Lower leg skin (tissue), 4 donors: ENCODE results near the gene DMBT1. TPM values are rescaled to one million over a fixed set of nuclear protein-coding genes. Genes with fewer than 3 reads are reported as not detected.

ENCODE experiments used
- DNase-seq, 2 donors: peaks; one replicate each; pipeline ENCODE4 v3.0.0-alpha.2; 2019; ENCODE audit warnings: low spot score in 2 of 2
- H3K4me3 ChIP-seq: fragments of 200-600 bp; sonication (generic); 2 replicates; pipeline ENCODE4 v1.5.1; 2017; ENCODE audit warnings: mild to moderate bottlenecking, low read depth; ENCODE audit not compliant: poor library complexity, severe bottlenecking
- POLR2A ChIP-seq, 2 donors: fragments of 450-650 bp; IDR thresholded peaks; one replicate each; pipeline ENCODE4 v1.6.1; 2016 to 2017; ENCODE audit warnings: antibody characterized with exemption in 2 of 2, mild to moderate bottlenecking in 1 of 2, moderate library complexity in 1 of 2
- WGBS, 2 donors: methylation state at CpG; one replicate each; pipeline ENCODE4 v1.1.5; 2018; 5-methylcytosine and 5-hydroxymethylcytosine counted together
- intact Hi-C: fragments of 100-400 bp; cut with DNase I; formaldehyde crosslinking; loops from one replicate; pipeline ENCODE4 v1.15.0; 2023; ENCODE audit warnings: low total_unique reads
- total RNA-seq, 4 donors: library from RNA; depleted of rRNA; stranded (reverse); fragments of >200 nt; gene quantifications; one replicate each; pipeline ENCODE4 v1.1.0, GENCODE V29; 2016
- TF ChIP-seq, protein P1 (sequence below), 3 donors: fragments of 450-650 bp; IDR thresholded peaks; one replicate each; pipeline ENCODE4 v1.5.1; 2016; ENCODE audit warnings: antibody characterized with exemption in 3 of 3, mild to moderate bottlenecking in 3 of 3, moderate library complexity in 2 of 3

Gene DMBT1
- total RNA-seq, 4 donors from 2014 or later: 0.04 to 0.29 (median 0.26) TPM; not detected in 1

DNA sequence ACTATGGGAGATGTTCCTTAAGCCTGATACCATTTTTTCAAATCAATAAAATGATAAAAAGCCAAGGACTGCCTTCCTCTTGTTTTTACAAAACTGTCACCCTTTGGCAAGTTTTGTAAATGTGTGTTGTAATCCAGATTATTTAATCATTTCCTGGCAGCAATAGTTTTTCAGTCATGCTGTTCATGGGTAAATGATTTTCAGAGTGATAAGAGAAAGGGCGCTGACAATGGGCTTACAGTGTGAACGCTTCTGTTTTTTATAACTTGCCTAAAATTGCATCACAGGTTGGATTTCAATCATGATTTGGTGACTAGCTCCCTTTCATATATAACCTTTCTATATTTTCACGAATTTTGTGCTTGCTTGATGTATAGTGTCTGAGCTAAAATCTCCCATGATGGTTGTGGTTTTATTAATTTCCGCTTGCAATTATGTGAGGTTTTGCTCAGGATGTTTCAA lies 19.0 kb upstream of the DMBT1 start:
- no peak for DNase-seq
- intact Hi-C loops: no loop called here
- no peak overlapping the region for H3K4me3 ChIP-seq
- TF ChIP-seq, protein P1, sequence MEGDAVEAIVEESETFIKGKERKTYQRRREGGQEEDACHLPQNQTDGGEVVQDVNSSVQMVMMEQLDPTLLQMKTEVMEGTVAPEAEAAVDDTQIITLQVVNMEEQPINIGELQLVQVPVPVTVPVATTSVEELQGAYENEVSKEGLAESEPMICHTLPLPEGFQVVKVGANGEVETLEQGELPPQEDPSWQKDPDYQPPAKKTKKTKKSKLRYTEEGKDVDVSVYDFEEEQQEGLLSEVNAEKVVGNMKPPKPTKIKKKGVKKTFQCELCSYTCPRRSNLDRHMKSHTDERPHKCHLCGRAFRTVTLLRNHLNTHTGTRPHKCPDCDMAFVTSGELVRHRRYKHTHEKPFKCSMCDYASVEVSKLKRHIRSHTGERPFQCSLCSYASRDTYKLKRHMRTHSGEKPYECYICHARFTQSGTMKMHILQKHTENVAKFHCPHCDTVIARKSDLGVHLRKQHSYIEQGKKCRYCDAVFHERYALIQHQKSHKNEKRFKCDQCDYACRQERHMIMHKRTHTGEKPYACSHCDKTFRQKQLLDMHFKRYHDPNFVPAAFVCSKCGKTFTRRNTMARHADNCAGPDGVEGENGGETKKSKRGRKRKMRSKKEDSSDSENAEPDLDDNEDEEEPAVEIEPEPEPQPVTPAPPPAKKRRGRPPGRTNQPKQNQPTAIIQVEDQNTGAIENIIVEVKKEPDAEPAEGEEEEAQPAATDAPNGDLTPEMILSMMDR (IDR thresholded peaks at IDR 0.05): no peak
- no peak for TF ChIP-seq POLR2A (IDR thresholded peaks at IDR 0.05)
- WGBS, 2 donors: 30% methylated on average over 4 of the region's 4 CpGs

DNA sequence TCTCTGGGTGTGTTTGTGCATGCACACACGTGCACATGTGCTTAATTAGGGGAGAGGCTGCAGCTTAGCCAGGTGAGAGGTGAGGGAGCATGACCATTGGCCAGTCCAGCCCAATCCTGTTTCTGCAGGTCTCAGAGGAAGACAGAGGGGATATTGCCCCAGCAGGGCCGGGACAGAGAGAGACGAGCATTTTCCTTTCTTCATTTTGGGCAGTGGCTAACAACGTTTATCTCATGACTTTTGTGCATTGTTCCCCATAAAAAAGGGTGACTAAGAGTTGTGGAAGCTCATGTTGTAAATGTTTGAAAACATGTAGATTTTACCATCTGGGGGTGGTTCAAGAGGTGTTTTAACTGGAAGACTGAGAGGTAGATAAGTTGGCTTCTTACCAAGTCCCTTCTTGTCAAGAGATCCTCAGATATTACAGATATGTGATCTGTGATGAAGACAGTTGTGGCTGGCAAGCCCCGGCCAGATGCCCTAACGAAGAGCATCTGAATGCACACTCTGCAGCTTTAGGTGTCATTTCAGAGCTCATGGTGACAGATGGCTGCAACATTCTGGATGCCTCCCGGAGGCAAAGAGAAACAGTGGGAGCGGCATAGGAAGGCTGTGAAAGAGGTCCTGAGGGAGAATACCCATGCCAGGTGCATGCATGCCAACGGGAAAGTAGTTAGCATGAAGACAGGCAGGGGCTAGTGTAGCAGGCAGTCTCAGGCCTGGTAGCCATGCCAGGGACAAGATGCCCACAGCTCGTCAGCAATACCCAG lies 16.7 kb upstream of the DMBT1 start:
- intact Hi-C loops: no loop called here

DNA sequence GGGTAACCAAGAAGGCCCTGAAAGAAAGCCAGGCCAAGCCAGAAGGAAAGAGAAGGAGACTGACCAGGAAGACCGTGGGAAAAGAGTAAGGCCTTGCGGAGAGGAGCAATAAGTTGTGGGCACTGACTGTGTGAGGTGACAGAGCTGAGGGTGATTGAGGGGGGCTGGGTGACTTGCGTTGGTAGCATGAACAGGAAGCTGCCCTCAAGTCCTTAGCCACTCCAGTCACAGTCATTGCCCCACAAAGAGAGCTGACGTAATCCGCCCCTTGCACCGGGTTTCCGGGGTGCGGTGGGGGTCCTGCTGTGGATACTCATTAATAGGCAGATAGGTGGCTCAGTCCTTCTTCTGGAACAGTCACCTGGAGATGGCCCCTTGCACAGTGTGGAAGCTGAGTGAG lies 16.1 kb upstream of the DMBT1 start:
- WGBS, 2 donors: 89 to 93% methylated on average over 8 of the region's 8 CpGs
- TF ChIP-seq POLR2A (IDR thresholded peaks at IDR 0.05): no peak
- TF ChIP-seq, protein P1 (IDR thresholded peaks at IDR 0.05): no peak
- peak in 1 of 2 donors; percentile 83 for DNase-seq
- intact Hi-C loops: no loop called here
- no peak overlapping the region for H3K4me3 ChIP-seq

More for the DNA sequence above, 16.7 kb upstream of the DMBT1 start:
- whole genome bisulfite sequencing, 2 donors: 49 to 52% methylated on average over 10 of the region's 10 CpGs
- H3K4me3 ChIP-seq: no peak overlapping the region
- DNase-seq: peak in 1 of 2 donors; percentile 48
- TF ChIP-seq, protein P1 (IDR thresholded peaks at IDR 0.05): no peak
- no peak for TF ChIP-seq POLR2A (IDR thresholded peaks at IDR 0.05)

DNA sequence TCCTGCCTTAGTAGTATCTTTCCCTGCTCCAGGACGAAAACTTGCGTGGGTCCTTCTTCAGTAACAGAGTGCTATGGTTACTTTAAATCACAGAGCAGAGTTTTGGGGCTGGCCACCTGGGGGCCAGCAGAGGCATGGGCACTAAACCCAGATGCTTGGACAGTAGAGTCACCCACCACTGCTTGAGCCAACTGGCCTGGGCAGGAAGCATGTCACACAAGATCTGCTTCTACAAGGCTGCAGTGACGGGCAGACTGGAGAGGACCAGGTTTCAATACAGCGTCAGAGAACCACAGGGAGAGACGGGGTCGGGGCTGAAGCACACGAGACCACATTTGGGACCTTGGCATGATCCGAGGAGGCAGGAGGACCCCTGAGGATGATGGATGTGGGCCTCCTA lies 14.3 kb upstream of the DMBT1 start:
- WGBS, 2 donors: 95 to 97% methylated on average over 8 of the region's 8 CpGs
- no peak overlapping the region for H3K4me3 ChIP-seq
- no peak for TF ChIP-seq POLR2A (IDR thresholded peaks at IDR 0.05)
- TF ChIP-seq, protein P1 (IDR thresholded peaks at IDR 0.05): no peak
- intact Hi-C loops: no loop called here
- peak in 1 of 2 donors; percentile 52 for DNase-seq

DNA sequence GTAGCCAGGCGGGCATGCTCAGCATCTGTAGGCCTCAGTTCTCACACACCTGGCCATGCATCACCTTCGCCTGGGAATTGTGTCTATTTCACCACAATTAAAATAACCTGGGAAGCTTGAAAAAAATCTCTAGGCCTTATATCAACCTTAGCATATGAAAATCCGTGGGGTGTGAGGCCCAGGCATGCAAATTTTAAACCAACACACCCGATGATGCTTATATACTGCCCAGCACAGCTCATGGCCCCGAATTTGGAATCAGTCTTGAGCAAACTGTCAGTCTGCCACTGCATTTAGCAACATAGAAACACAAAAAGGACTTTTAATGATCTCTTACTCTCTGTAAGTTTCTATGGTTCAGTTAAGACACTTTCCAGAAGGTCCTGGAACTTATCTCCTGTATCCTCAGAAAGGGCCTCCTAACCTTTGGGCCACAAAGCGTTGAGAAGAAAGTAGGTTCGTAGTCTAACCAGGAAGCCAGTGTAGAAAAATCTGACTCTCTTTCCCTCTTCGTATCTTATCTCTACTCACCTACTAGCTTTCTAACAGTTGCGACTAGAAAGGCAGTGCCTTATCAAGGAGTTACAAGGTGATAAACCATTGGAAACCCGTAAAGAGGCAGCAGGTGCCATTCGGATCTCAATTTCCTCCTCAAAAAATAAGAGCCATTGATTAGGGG lies 12.0 kb upstream of the DMBT1 start:
- intact Hi-C loops: no loop called here
- no peak for TF ChIP-seq POLR2A (IDR thresholded peaks at IDR 0.05)
- H3K4me3 ChIP-seq: no peak overlapping the region
- peak in 1 of 2 donors; percentile 49 for DNase-seq
- 89 to 92% methylated on average over 11 of the region's 11 CpGs for WGBS, 2 donors

DNA sequence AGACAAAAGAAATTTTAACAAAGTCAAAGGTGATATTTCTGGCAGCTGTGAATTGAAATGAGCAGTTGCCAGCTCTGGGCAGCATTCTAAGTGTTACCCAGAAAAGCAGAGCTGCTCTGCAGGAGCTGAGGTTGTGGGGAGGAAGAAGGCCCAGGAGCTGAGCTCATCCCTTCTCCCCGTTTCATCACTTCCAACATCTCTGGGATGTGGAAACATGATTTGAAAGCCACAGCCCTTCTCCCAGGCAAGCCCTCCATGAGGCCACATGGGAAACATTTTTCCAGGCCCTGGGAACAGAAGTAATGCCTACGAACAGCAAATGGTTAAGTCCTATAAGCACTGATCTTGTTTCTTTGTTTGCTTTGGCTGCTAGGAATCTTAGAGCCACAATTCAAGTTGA lies 10.9 kb upstream of the DMBT1 start:
- WGBS, 2 donors: 81 to 90% methylated on average over 2 of the region's 2 CpGs
- TF ChIP-seq POLR2A (IDR thresholded peaks at IDR 0.05): no peak
- TF ChIP-seq, protein P1 (IDR thresholded peaks at IDR 0.05): no peak
- intact Hi-C loops: no loop called here

More for the DNA sequence above, 10.9 kb upstream of the DMBT1 start:
- DNase-seq: peak in 1 of 2 donors; percentile 48
- H3K4me3 ChIP-seq: no peak overlapping the region
